Measurements from ENCODE around the gene IGF2BP3. TPM values are rescaled to one million over a fixed set of nuclear protein-coding genes. Genes with fewer than 3 reads are reported as not detected.
"Not testable (repeated sequence)": the region's sequence is repeated elsewhere in the genome, so short reads cannot be mapped to it uniquely, and the experiment has no call there.

IGF2BP3 gene
- total RNA-seq, 4 donors from 2014 or later: 45.8 TPM; not detected in 3

DNA sequence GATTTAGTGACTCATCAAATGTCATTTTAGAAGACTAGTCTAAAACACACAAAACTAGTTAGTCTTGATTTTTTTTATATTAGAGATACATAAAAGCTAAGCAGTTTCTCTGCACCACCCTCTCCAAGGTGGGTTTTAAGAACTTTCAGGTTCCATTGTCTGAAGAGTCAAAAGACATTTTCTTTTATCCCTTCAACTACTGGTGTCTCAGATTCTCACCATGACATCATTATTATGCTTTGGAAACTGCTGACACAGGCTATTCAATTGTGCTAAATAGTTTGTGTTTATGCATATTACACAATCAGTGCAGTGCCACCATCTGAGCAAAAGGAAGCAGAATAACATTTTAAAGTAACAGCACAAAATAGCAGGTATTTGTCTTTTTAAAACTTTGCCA, 52.2 kb downstream of the IGF2BP3 start:
- intact Hi-C loops (cut with DNase I; ENCODE audit: low total_unique reads): no loop called here
- no peak for TF ChIP-seq POLR2A (IDR thresholded peaks at IDR 0.05)
- TF ChIP-seq, protein P1, sequence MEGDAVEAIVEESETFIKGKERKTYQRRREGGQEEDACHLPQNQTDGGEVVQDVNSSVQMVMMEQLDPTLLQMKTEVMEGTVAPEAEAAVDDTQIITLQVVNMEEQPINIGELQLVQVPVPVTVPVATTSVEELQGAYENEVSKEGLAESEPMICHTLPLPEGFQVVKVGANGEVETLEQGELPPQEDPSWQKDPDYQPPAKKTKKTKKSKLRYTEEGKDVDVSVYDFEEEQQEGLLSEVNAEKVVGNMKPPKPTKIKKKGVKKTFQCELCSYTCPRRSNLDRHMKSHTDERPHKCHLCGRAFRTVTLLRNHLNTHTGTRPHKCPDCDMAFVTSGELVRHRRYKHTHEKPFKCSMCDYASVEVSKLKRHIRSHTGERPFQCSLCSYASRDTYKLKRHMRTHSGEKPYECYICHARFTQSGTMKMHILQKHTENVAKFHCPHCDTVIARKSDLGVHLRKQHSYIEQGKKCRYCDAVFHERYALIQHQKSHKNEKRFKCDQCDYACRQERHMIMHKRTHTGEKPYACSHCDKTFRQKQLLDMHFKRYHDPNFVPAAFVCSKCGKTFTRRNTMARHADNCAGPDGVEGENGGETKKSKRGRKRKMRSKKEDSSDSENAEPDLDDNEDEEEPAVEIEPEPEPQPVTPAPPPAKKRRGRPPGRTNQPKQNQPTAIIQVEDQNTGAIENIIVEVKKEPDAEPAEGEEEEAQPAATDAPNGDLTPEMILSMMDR (IDR thresholded peaks at IDR 0.05): no peak
- Histone ChIP-seq H3K36me3 (no peaks in the 10 kb centered on the region), H3K9me3 (no peaks in the 10 kb centered on the region), H3K27ac (no peak overlapping the region), H3K4me1 (no peaks in the 10 kb centered on the region), H3K27me3 (no peaks in the 10 kb centered on the region), H3K4me3 (no peak overlapping the region)
- no peak for DNase-seq

DNA sequence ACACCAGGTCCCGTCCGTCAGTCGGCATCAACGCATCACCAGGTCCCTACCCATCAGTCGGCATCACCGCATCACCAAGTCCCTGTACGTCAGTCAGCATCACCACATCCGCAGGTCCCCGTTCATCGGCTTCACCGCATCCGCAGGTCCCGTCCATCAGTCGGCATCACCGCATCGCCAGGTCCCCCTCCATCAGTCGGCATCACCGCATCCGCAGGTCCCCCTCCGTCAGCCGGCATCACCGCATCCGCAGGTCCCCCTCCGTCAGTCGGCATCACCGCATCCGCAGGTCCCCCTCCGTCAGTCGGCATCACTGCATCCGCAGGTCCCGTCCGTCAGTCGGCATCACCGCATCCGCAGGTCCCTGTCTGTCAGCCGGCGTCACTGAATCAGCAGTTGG, 55.1 kb downstream of the IGF2BP3 start:
- intact Hi-C loops (cut with DNase I; ENCODE audit: low total_unique reads): no loop called here

DNA sequence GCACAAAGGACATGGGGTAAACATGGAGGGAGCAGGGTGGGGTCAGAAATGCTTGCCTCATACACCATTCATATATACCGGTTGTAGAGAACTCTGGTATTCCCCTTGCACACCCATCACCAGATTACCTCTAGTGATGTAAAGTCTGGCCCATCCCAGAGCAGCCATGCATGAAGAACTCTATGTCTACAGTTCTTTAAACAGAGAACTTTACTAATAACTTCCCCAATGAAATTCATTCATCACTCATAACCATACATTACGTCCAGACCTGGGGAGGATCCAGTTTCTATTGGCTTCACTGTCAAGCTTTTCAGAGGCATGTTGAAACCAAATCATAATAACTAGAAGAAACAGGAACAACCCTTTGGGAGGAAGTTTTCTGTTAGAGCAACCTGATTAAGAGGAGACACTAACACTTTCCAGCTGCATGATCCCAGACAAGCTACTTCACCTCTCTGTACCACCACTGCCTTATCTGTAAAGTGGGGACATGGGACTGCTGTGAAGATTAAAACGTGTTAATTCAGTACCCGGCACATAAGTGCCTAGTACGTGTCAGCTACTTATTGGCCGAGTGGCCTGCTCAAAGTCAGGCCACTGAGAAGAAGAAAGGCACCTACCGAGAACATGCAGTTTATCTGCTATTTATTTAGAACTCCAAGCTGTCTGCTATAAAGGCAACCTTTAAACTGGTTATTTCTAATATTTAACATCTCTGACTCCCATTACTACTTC, 59.7 kb downstream of the IGF2BP3 start:
- intact Hi-C loops (cut with DNase I; ENCODE audit: low total_unique reads): no loop called here
- TF ChIP-seq POLR2A (IDR thresholded peaks at IDR 0.05): no peak
- TF ChIP-seq, protein P1 (IDR thresholded peaks at IDR 0.05): no peak
- Histone ChIP-seq H3K27me3 (no peaks in the 10 kb centered on the region), H3K4me3 (no peak overlapping the region), H3K27ac (no peak overlapping the region), H3K4me1 (no peaks in the 10 kb centered on the region), H3K36me3 (no peaks in the 10 kb centered on the region), H3K9me3 (no peaks in the 10 kb centered on the region)
- no peak for DNase-seq

More for the DNA sequence above, 55.1 kb downstream of the IGF2BP3 start:
- TF ChIP-seq POLR2A (IDR thresholded peaks at IDR 0.05): no peak
- H3K9me3 ChIP-seq: no peaks in the 10 kb centered on the region
- no peak overlapping the region for H3K27ac ChIP-seq
- no peak overlapping the region for H3K4me3 ChIP-seq
- DNase-seq: no peak
- H3K36me3 ChIP-seq: no peaks in the 10 kb centered on the region
- no peaks in the 10 kb centered on the region for H3K27me3 ChIP-seq
- no peaks in the 10 kb centered on the region for H3K4me1 ChIP-seq

DNA sequence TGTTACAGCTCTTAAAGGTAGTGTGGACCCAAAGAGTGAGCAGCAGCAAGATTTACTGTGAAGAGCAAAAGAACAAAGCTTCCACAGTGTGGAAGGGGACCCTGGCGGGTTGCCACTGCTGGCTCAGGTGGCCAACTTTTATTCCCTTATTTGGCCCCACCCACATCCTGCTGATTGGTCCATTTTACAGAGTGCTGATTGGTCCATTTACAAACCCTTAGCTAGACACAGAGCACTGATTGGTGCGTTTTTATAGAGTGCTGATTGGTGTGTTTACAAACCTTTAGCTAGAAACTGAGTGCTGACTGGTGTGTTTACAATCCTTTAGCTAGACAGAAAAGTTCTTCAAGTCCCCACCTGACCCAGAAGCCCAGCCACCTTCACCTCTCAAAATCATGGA, 63.7 kb downstream of the IGF2BP3 start:
- H3K9me3 ChIP-seq; H3K27me3 ChIP-seq; H3K36me3 ChIP-seq; intact Hi-C loops (cut with DNase I; ENCODE audit: low total_unique reads); H3K4me1 ChIP-seq; H3K4me3 ChIP-seq; DNase-seq; H3K27ac ChIP-seq: not testable (repeated sequence)

DNA sequence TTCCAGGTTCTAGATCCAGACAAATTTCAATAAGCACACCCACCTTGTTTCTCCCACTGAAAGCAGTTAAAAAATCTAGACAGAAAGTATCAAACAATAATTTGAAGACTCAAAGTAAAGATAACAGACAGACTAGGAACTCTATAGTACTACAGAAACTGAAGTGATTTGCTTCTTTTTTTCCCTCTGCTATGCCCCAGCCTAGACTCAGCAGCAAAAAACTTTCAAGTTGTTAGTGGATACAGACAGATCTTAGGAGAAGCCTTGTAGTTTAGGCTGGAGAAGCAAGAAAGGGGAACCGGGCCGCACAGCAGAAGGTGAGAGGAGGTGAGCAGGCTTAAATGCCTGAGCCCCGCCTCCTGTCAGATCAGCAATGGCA, 65.1 kb downstream of the IGF2BP3 start:
- Histone ChIP-seq H3K27me3 (no peaks in the 10 kb centered on the region), H3K36me3 (no peaks in the 10 kb centered on the region), H3K4me1 (no peaks in the 10 kb centered on the region), H3K9me3 (no peaks in the 10 kb centered on the region), H3K27ac (no peak overlapping the region), H3K4me3 (no peak overlapping the region)
- DNase-seq: no peak
- no peak for TF ChIP-seq POLR2A (IDR thresholded peaks at IDR 0.05)
- TF ChIP-seq, protein P1 (IDR thresholded peaks at IDR 0.05): no peak
- intact Hi-C loops (cut with DNase I; ENCODE audit: low total_unique reads): no loop called here

DNA sequence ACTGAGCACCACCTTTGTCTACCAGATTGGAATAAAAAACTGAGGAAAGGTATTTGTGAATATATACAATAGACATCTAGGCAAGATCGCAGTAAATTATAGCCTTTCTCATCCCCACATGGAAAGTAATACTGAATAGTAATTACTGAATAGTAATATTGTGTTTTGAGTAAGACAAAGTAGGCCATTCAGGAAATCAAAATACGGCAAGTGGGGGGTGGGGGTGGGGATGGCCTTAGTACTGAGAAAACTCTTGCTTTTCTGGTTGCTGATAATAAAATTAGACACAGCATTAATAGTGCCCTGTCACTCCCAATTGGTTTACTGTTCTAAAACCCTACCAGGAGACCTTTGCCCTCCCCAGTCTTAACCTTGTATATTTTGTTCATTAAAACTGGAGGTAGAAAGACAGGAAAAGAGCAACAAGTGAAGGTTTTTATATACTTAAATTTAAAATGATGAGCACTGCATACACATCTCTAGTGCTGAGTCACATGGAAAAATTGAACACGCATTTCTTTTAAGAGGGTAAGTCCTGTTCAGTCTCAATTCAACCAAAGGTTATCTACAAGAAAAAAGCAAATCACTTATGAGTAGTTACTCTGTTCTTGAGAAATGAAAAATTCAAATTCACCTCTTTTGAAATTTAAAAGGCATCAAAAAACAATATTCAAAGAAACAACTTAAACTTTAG, 65.6 kb downstream of the IGF2BP3 start:
- no peaks in the 10 kb centered on the region for H3K36me3 ChIP-seq
- H3K27me3 ChIP-seq: no peaks in the 10 kb centered on the region
- no peak for TF ChIP-seq POLR2A (IDR thresholded peaks at IDR 0.05)
- TF ChIP-seq, protein P1 (IDR thresholded peaks at IDR 0.05): no peak
- no peaks in the 10 kb centered on the region for H3K9me3 ChIP-seq
- no peaks in the 10 kb centered on the region for H3K4me1 ChIP-seq
- no peak for DNase-seq
- intact Hi-C loops (cut with DNase I; ENCODE audit: low total_unique reads): no loop called here
- H3K4me3 ChIP-seq: no peak overlapping the region
- H3K27ac ChIP-seq: no peak overlapping the region
